NCI-H2107 treated with DMSO at 0.1 percent for 48 hours (cell line): Measurements from ENCODE around the gene CRLF1.

Experiments used
- DNase-seq: peaks from one replicate; lab custom pipeline; 2025; ENCODE audit not compliant: unreplicated experiment; lab: John Stamatoyannopoulos, UW

CRLF1 gene

DNA sequence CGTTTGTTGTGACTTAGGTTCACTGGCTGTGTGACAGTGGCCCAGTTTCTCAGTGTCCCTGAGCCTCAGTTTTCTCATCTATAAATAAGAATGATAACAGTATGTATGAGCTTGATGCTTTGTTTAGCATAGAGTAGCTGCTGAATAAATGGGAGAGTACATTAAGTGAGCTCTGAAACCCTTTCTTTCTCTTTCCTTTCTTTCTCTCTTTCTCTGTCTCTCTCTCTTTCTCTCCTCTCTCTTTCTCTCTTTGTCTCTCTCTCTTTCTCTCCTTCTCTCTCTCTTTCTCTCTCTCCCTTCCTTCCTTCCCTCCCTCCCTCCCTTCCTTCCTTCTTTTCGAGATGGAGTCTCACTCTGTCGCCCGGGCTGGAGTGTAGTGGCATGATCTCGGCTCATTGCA, 46.9 kb downstream of the CRLF1 start:
- no peak for DNase-seq

DNA sequence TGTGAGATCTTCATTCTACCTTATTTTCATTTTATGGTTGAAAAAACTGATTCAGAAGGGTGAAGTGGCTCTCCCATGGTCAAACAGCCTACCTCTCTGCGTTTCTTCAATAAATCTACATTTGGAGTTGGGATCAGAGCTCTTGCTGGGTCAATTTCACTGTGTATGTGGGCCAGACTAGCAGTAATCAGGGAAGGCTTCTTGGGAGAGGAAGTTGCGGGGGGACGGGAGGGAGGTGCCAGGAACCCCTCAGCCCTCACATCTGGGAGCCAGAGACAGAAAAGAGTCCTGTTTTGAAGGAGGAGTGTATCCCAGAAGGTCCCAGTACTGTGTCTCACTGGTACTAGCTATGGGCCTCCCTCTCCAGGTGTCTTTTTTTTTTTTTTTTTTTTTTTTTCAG, 48.0 kb downstream of the CRLF1 start:
- no peak for DNase-seq

DNA sequence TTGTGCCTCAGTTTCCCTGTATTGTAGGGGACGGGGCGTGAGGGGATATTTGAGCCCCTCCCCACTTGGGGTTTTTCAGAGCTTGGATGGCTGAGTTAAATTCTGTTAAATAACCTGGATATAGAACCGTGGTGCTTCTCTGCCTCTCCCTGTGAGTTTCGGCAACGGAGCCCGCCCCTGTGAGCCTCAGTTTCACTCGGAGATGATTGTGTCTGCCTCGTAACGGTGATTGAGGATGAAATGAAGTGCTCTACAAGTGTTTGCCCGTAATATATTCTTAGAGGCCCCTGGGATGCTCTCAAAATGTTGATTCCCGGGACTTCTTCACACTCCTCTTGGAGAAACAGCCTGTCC, 48.4 kb downstream of the CRLF1 start:
- DNase-seq = no peak

DNA sequence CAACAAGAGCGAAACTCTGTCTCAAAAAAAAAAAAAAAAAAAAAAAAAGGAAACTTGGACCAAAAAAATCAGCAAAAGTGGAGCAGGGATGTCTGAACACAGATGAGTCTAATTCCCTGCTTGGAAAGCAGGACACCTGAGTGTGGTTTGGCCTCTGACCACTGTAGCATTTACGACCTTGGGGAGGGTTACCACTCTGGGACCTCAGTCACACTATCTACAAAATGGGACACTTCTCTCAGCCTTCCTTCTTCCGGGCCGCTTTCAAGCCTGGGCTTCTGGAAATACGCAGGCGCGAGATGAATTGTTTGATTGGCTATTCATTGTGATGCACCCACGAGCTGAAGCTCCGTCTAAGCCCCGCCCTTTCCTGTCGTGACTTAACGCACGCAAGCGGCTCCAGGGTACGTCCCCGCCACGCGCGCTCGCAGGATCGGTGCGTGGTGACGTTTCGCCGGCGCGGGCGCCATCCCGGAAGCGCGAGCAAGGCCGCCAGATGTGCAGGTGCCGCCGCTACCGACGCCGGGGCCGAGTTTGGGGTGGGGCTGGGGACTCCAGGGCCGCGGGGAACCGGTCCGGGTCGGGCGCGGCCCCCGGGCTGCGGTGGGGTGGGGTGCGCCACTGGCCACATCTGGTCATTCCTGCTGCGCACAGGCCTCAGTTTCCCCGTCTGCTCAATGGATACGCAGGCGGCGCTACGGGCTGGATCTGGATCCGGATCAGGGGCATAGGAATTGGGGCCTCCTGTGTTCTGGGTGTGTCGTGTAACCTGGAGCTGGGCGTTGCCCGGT, 49.0 kb downstream of the CRLF1 start, which contains the start of gene KXD1:
Gene KXD1 (plus strand): TSS at position 460 of the 791 bp plus-strand sequence. CDS start 4,187 bp downstream, outside the sequence.
- peak; percentile 94 for DNase-seq

DNA sequence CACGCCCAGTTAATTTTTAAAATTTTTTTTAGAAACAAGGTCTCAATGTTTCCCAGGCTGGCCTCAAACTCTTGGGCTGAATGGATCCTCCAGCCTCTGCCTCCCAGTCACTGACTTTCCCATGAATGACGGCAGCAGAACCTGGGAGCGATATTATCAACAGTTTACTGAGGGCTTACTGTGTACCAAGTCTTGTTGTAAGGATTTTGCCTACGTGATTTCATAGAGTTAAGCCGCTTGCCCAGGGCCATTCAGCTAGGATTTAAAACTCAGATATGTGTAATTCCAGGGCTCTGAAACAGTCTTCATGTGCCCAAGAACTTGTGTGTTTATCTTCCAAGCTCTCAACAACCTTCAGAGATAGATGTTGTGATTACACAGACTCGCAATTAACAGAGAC, 55.0 kb downstream of the CRLF1 start:
- no peak for DNase-seq

DNA sequence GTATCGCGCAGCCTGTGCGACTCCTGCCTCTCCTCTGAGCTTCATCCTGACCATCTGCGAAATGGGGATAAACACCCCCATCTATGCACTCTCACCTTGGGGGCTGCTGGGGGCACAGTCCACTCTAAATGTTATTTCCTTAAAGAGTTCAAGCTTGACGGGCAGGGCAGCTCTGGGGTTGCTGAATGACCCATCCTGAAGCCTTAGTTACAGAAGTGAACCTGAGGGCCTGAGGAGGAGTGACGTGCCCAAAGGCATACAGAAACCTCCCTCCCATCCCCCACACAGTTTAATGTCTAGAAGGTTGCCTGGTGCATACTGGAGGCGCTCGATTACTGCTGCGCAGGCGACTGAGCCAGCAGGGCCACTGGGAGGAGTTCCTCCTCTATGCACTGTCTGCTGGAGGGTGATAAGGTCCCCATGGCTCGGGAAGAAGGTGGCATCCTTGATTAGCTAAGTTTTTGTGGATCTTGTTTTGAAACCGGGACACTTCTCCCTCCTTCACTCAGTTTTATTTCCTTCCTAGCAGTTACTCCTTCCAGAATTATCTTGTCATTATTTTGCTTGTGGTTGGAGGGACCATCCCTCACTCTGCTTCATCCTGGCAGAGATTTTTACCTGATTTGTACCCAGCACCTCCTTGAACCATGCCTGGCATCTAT, 62.7 kb downstream of the CRLF1 start:
- no peak for DNase-seq
